GM12878 (cell line): ENCODE measurements around the gene SLC39A11. TPM values are rescaled to one million over a fixed set of nuclear protein-coding genes. Genes with fewer than 3 reads are reported as not detected.

ENCODE experiments used
- ATAC-seq: fragments of 200-7000 bp; cut with Tn5 transposase; 3 replicates; pipeline ENCODE4 v1.9.1; 2020; ENCODE audit warnings: mild to moderate bottlenecking, moderate library complexity
- BruUV-seq: library from RNA; stranded (reverse); fragments of 400-500 nt; replicated peaks from 2 replicates; lab custom pipeline; 2021; lab: Mats Ljungman, UMichigan
- CTCF ChIA-PET: fragments of 300-600 bp; sonication (Branson Sonifier 250); formaldehyde crosslinking; extraction: SDS; loops from one replicate; lab custom pipeline; 2021; ENCODE audit warnings: inconsistent platforms; lab: Yijun Ruan, JAX
- POLR2A ChIA-PET: fragments of 350-600 bp; formaldehyde crosslinking; extraction: SDS; loops from one replicate; lab custom pipeline; 2021; ENCODE audit warnings: inconsistent platforms; lab: Charles Lee
- RAD21 ChIA-PET: fragments of 300-600 bp; sonication (Branson Sonifier 250); formaldehyde crosslinking; loops from one replicate; lab custom pipeline; 2023; ENCODE audit warnings: antibody characterized with exemption; ENCODE audit not compliant: unreplicated experiment; lab: Charles Lee
- SMC1A ChIA-PET: fragments of 300-600 bp; sonication (Branson Sonifier 250); formaldehyde crosslinking; loops from one replicate; lab custom pipeline; 2023; ENCODE audit not compliant: unreplicated experiment, uncharacterized antibody; lab: Charles Lee
- DNase-seq: peaks from one replicate; pipeline ENCODE4 v3.0.0-alpha.2; 2011; ENCODE audit warnings: low read depth, low spot score
- FAIRE-seq: peaks from 3 replicates; lab custom pipeline; 2011; peaks lifted over from hg19 to GRCh38; lab: Jason Lieb, UNC
- H2AFZ ChIP-seq: 2 replicates; pipeline ENCODE4 v1.6.0; 2011; ENCODE audit warnings: low read depth, low read length, control low read depth; ENCODE audit not compliant: control insufficient read depth
- H3K27ac ChIP-seq: 2 replicates; pipeline ENCODE4 v1.5.1; 2011; ENCODE audit warnings: control low read depth; ENCODE audit not compliant: control insufficient read depth, insufficient read depth
- H3K27me3 ChIP-seq, 2 experiments: replicated peaks in 1 of 2; 2 replicates each; pipeline versions ENCODE4 v1.6.0 to v1.6.1; 2011; ENCODE audit warnings: low read length in 1 of 2; ENCODE audit not compliant: control insufficient read depth in 2 of 2, insufficient read depth in 2 of 2
- H3K36me3 ChIP-seq, 2 experiments: 2 replicates each; pipeline ENCODE4 v1.5.1; 2011; ENCODE audit warnings: low read length in 1 of 2; ENCODE audit not compliant: control insufficient read depth in 2 of 2, insufficient read depth in 2 of 2
- H3K4me1 ChIP-seq: 2 replicates; pipeline ENCODE4 v1.6.1; 2011; ENCODE audit warnings: mild to moderate bottlenecking, low read length, moderate library complexity, mixed read lengths; ENCODE audit not compliant: control insufficient read depth, insufficient read depth
- H3K4me2 ChIP-seq: 2 replicates; pipeline ENCODE4 v1.6.0; 2011; ENCODE audit warnings: control low read depth; ENCODE audit not compliant: control insufficient read depth, insufficient read depth
- H3K4me3 ChIP-seq: fragments of 200-600 bp; sonication (generic); 2 replicates; pipeline ENCODE4 v1.5.1; 2016
- H3K79me2 ChIP-seq: 2 replicates; pipeline ENCODE4 v1.6.0; 2011; ENCODE audit warnings: low read length; ENCODE audit not compliant: control insufficient read depth, insufficient read depth
- H3K9ac ChIP-seq: 2 replicates; pipeline ENCODE4 v1.8.0; 2011; ENCODE audit warnings: low read length, control low read depth, mixed read lengths; ENCODE audit not compliant: control insufficient read depth, insufficient read depth
- H3K9me3 ChIP-seq: replicated peaks from 3 replicates; pipeline ENCODE4 v1.5.1; 2011; ENCODE audit warnings: mild to moderate bottlenecking, low read length; ENCODE audit not compliant: control insufficient read depth, insufficient read depth
- H4K20me1 ChIP-seq: 2 replicates; pipeline ENCODE4 v1.6.0; 2011; ENCODE audit not compliant: control insufficient read depth, insufficient read depth
- MEF2B ChIP-seq: fragments of 450-650 bp; IDR thresholded peaks from 2 replicates; pipeline ENCODE4 v1.6.1; 2018; ENCODE audit warnings: mild to moderate bottlenecking, moderate library complexity; ENCODE audit not compliant: partially characterized antibody, poor library complexity, severe bottlenecking
- SKIL ChIP-seq: fragments of 450-650 bp; IDR thresholded peaks from 2 replicates; pipeline ENCODE4 v1.6.1; 2017; ENCODE audit warnings: mild to moderate bottlenecking, low read depth, inconsistent platforms; ENCODE audit not compliant: poor library complexity, severe bottlenecking
- WGBS: methylation state at CpG from one replicate; pipeline ENCODE4 v1.1.6; 2016; ENCODE audit warnings: low lambda C conversion rate; ENCODE audit not compliant: insufficient replicate concordance, insufficient coverage; ENCODE audit errors: missing lambda C conversion rate; 5-methylcytosine and 5-hydroxymethylcytosine counted together
- in situ Hi-C: fragments of 300-500 bp; cut with MboI; formaldehyde crosslinking; loops from 9 replicates; pipeline ENCODE4 v1.14.3; 2018; ENCODE audit warnings: mixed read lengths
- intact Hi-C: fragments of 100-400 bp; cut with micrococcal nuclease; formaldehyde crosslinking; loops from one replicate; pipeline ENCODE4 v1.14.2; 2022; ENCODE audit not compliant: unreplicated experiment
- polyA plus RNA-seq, 11 experiments: library from polyadenylated mRNA; depleted of rRNA in 4 of 11; unstranded in 6 of 11; stranded (reverse) in 5 of 11; fragments of >200 nt; fragmentation: Nextera tagmentation in 4 of 11; fragmentation: Illumina TruSeq in 1 of 11; extraction: Ambion mirVana in 4 of 11; extraction: Trizol in 1 of 11; gene quantifications; 1 replicate in 1 of 11; 2 replicates in 10 of 11; pipeline versions ENCODE4 v1.2.1 to v1.2.3, GENCODE V29; 2011 to 2016; ENCODE audit warnings: inconsistent platforms in 2 of 11, missing spikeins in 2 of 11, low read depth in 1 of 11
- total RNA-seq, 4 experiments: library from RNA; depleted of rRNA in 3 of 4; stranded (reverse); fragments of >200 nt in 3 of 4; fragmentation: Illumina TruSeq in 1 of 4; extraction: Trizol in 1 of 4; gene quantifications; 2 replicates each; pipeline versions ENCODE4 v1.2.1 to v1.2.3, GENCODE V29; 2013 to 2021

The SLC39A11 gene
- total and polyA plus RNA-seq, 10 of the 15 experiments (the other 5 are each of a cell fraction or from before 2014, with no cell fraction given), result 8.6 to 23.8 (median 14.0) TPM

- Histone ChIP-seq H3K36me3 (no peaks in the 10 kb centered on the region), H3K9me3 (no peaks in the 10 kb centered on the region), H3K4me3 (no peak overlapping the region), H2AFZ (no peak overlapping the region), H3K4me1 (no peaks in the 10 kb centered on the region), H3K79me2 (no peaks in the 10 kb centered on the region), H4K20me1 (no peaks in the 10 kb centered on the region), H3K9ac (no peak overlapping the region), H3K27ac (no peak overlapping the region), H3K27me3 (no peaks in the 10 kb centered on the region), H3K4me2 (no peak overlapping the region)
- RAD21 ChIA-PET, result interaction anchor here (0.7 to 2.6 kb wide), 2 partner anchors 126 to 267 kb away, joined by 3 to 11 read pairs; no protein-coding TSS in a partner anchor
- in situ Hi-C loops, result no loop called here
- BruUV-seq, result no TSS peak
- CTCF ChIA-PET, result interaction anchor here (1.6 to 1.9 kb wide), 2 partner anchors 15 to 127 kb away, joined by 6 read pairs; no protein-coding TSS in a partner anchor
- WGBS, result 38% methylated on average over 10 of the region's 10 CpGs
- DNase-seq (no peak), ATAC-seq (no peak), FAIRE-seq (no peak)
- peak; percentile 43 for TF ChIP-seq MEF2B
- no peak for TF ChIP-seq SKIL
- POLR2A ChIA-PET, result interaction anchor here (0.7 kb wide), 1 partner anchor 123 kb away, joined by 4 read pairs; no protein-coding TSS in a partner anchor
- SMC1A ChIA-PET, result interaction anchor here (1.2 kb wide), 1 partner anchor 13 kb away, joined by 4 read pairs; no protein-coding TSS in a partner anchor
- intact Hi-C loops, result no loop called here
Measured at GRCh38 chr17:72683506-72684404, 408.7 kb downstream of the SLC39A11 start.
